Measurements from ENCODE around the gene CYP27C1.

CYP27C1 gene

GRCh38 chr2:127191331-127192219 lies 28.5 kb downstream of the CYP27C1 start:
- DNase-seq: no peak

GRCh38 chr2:127188797-127189196 lies 31.3 kb downstream of the CYP27C1 start:
- no peak for DNase-seq

GRCh38 chr2:127187831-127188230 lies 32.3 kb downstream of the CYP27C1 start:
- DNase-seq: no peak

- DNase-seq: no peak
Observed at GRCh38 chr2:127187081-127187775, 32.9 kb downstream of the CYP27C1 start.

GRCh38 chr2:127185705-127186104 lies 34.4 kb downstream of the CYP27C1 start:
- no peak for DNase-seq

- no peak for DNase-seq
Observed at GRCh38 chr2:127185093-127185492, 35.0 kb downstream of the CYP27C1 start.

GRCh38 chr2:127183771-127184170 lies 36.3 kb downstream of the CYP27C1 start:
- DNase-seq: no peak

- DNase-seq: no peak
Observed at GRCh38 chr2:127182626-127183458, 37.3 kb downstream of the CYP27C1 start.

GRCh38 chr2:127181851-127182250 lies 38.2 kb downstream of the CYP27C1 start:
- DNase-seq: no peak

GRCh38 chr2:127179766-127180165 lies 40.3 kb downstream of the CYP27C1 start:
- DNase-seq: peak; percentile 24

- no peak for DNase-seq
Observed at GRCh38 chr2:127177617-127178263, 42.4 kb downstream of the CYP27C1 start.

- no peak for DNase-seq
Observed at GRCh38 chr2:127176371-127177311, 43.5 kb downstream of the CYP27C1 start.

GRCh38 chr2:127175751-127176354 lies 44.2 kb downstream of the CYP27C1 start:
- DNase-seq: no peak

- DNase-seq: no peak
Observed at GRCh38 chr2:127175041-127175721, 44.9 kb downstream of the CYP27C1 start.

- DNase-seq: no peak
Observed at GRCh38 chr2:127174640-127175039, 45.5 kb downstream of the CYP27C1 start.

- no peak for DNase-seq
Observed at GRCh38 chr2:127174136-127174535, 46.0 kb downstream of the CYP27C1 start.

GRCh38 chr2:127173057-127173456 lies 47.0 kb downstream of the CYP27C1 start:
- DNase-seq: no peak

GRCh38 chr2:127172306-127172705 lies 47.8 kb downstream of the CYP27C1 start:
- DNase-seq: no peak

GRCh38 chr2:127170452-127171197 lies 49.5 kb downstream of the CYP27C1 start:
- DNase-seq: no peak

GRCh38 chr2:127170021-127170420 lies 50.1 kb downstream of the CYP27C1 start:
- DNase-seq: no peak
